ENCODE measurements around the gene COL6A2.
"Not testable (repeated sequence)": the region's sequence is repeated elsewhere in the genome, so short reads cannot be mapped to it uniquely, and the experiment has no call there.

The COL6A2 gene

DNA sequence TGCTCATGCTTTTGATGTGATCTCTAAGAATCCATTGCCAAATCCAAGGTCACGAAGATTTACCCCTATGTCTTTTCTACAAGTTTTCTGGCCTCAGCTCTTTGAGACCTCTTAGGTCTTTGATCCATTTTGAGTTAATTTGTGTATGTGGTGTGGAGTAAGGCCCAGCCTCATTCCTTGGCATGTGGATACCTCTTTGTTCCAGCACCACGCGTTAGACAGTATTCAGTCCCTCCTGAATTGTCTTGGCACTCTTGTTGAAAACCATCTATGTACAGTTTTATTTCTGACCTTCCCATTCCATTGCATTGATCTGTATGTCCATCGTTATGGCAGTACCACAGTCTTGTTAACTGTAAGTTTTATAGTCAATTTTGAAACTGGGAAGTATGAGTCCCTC is 65.5 kb downstream of the COL6A2 start:
- H3K9me3 Mint-ChIP-seq, result no peaks in the 10 kb centered on the region
- H3K4me3 Mint-ChIP-seq, result no peak overlapping the region
- no peak overlapping the region for H3K27ac Mint-ChIP-seq
- H3K36me3 Mint-ChIP-seq (ENCODE audit: low read depth), result no peaks in the 10 kb centered on the region
- DNase-seq (ENCODE audit: low spot score), result no peak
- H3K4me1 Mint-ChIP-seq (ENCODE audit: low read depth), result no peaks in the 10 kb centered on the region
- no peaks in the 10 kb centered on the region for H3K27me3 Mint-ChIP-seq (ENCODE audit: low read depth)

- H3K4me3 Mint-ChIP-seq, result no peak overlapping the region
These were observed 67.2 kb downstream of the COL6A2 start for GRCh38 chr21:46165098-46165497.

DNA sequence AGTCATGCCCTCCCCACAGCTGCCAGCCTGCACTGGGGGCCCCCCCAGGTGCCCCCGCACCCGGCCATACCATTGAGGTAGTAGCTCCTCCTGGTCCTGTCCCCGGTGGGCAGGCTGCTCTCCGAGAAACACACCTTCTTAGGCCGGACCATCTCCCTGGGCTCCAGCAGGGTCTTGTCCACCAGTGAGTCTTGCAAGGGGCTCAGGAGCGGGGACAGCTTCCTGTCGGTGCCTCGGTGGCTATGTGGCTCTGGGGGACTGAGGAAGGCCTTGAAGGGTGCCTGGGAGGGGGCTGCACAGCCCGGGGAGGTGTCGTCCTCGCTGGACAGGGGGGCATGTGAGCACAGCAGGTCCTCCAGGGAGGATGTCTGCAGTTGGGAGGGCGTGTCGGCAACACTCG is 70.3 kb downstream of the COL6A2 start:
- H3K4me3 Mint-ChIP-seq, result no peak overlapping the region
- DNase-seq (ENCODE audit: low spot score), result no peak
- H3K27ac Mint-ChIP-seq, result no peak overlapping the region
- H3K9me3 Mint-ChIP-seq, result no peaks in the 10 kb centered on the region
- peaks cover 5% of the 10 kb centered on the region for H3K4me1 Mint-ChIP-seq (ENCODE audit: low read depth)
- no peaks in the 10 kb centered on the region for H3K27me3 Mint-ChIP-seq (ENCODE audit: low read depth)
- no peaks in the 10 kb centered on the region for H3K36me3 Mint-ChIP-seq (ENCODE audit: low read depth)

More at GRCh38 chr21:46165098-46165497, 67.2 kb downstream of the COL6A2 start:
- no peaks in the 10 kb centered on the region for H3K4me1 Mint-ChIP-seq (ENCODE audit: low read depth)
- H3K9me3 Mint-ChIP-seq, result no peaks in the 10 kb centered on the region
- no peaks in the 10 kb centered on the region for H3K27me3 Mint-ChIP-seq (ENCODE audit: low read depth)
- H3K27ac Mint-ChIP-seq, result no peak overlapping the region
- no peak for DNase-seq (ENCODE audit: low spot score)
- no peaks in the 10 kb centered on the region for H3K36me3 Mint-ChIP-seq (ENCODE audit: low read depth)

- no peaks in the 10 kb centered on the region for H3K27me3 Mint-ChIP-seq (ENCODE audit: low read depth)
- no peak overlapping the region for H3K27ac Mint-ChIP-seq
- H3K4me3 Mint-ChIP-seq, result no peak overlapping the region
- H3K36me3 Mint-ChIP-seq (ENCODE audit: low read depth), result no peaks in the 10 kb centered on the region
- H3K9me3 Mint-ChIP-seq, result no peaks in the 10 kb centered on the region
- no peak for DNase-seq (ENCODE audit: low spot score)
- peaks cover 5% of the 10 kb centered on the region for H3K4me1 Mint-ChIP-seq (ENCODE audit: low read depth)
These were observed 70.9 kb downstream of the COL6A2 start for GRCh38 chr21:46168659-46169386.

- not testable (repeated sequence) for H3K4me1 Mint-ChIP-seq (ENCODE audit: low read depth); H3K36me3 Mint-ChIP-seq (ENCODE audit: low read depth); H3K27ac Mint-ChIP-seq; H3K4me3 Mint-ChIP-seq; DNase-seq (ENCODE audit: low spot score)
- Mint-ChIP-seq H3K27me3 (ENCODE audit: low read depth) (peaks cover 11% of the 10 kb centered on the region), H3K9me3 (peaks cover 14% of the 10 kb centered on the region)
These were observed 72.7 kb downstream of the COL6A2 start for GRCh38 chr21:46170436-46171193.

DNA sequence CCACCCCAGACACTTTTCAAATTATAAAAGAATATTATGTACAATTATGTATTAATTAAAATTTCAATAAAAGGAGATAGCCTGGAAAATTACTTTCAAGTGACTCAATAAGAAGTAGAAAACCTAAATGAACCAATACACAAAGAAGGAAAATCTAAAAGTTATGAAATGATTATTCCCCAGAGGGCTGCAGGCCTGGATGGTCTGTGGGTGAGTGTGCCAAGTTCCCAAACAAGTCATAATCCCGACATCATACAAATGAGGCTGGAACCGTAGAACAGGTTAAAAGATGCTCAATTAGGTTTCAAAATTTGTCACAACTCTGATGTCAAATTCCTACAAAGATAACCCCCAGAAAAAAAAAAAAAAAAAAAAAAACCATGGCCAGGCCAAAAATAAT is 73.7 kb downstream of the COL6A2 start:
- Mint-ChIP-seq H3K27me3 (ENCODE audit: low read depth) (peaks cover 17% of the 10 kb centered on the region), H3K27ac (no peak overlapping the region), H3K9me3 (peaks cover 21% of the 10 kb centered on the region), H3K4me1 (ENCODE audit: low read depth) (peaks cover 5% of the 10 kb centered on the region), H3K4me3 (no peak overlapping the region), H3K36me3 (ENCODE audit: low read depth) (peaks cover 2% of the 10 kb centered on the region)
- DNase-seq (ENCODE audit: low spot score), result no peak

DNA sequence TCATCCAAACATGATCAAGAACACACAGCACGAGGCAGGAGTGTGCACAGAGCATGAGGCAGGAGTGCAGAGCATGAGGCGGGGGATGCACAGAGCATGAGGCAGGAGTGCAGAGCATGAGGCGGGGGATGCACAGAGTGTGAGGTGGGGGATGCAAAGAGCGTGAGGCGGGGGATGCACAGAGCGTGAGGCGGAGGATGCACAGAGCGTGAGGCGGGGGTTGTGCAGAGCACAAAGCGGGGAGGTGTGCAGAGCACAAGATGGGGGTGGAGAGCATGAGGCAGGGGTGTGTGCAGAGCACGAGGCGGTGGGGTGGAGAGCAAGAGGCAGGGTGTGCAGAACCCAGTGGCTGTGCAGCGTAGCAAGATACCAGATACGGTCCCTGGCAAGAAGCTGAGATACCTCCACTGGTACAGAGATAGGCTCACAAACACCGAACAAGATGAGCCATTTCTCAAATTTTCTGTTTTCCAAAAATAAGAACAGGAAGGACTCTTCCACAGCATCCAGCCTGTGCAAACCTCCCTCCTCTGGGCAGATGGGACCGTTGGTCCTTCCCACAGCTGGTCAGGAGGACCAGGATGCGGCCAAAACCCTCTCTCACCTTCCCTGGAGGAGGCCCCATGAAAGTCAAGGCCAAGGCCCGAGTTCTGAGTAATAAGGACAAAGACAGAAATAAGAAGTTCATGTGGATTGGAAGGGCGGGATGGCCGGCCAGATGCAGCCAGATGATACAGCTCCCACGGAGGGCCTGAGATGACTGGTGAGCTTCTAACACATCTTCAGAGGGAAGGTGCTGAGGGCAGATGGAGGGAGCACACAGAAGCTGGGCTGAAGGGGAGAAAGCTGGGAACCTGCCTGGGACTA is 74.3 kb downstream of the COL6A2 start:
- H3K4me1 Mint-ChIP-seq (ENCODE audit: low read depth), result peaks cover 5% of the 10 kb centered on the region
- DNase-seq (ENCODE audit: low spot score), result no peak
- peaks cover 17% of the 10 kb centered on the region for H3K27me3 Mint-ChIP-seq (ENCODE audit: low read depth)
- peaks cover 2% of the 10 kb centered on the region for H3K36me3 Mint-ChIP-seq (ENCODE audit: low read depth)
- peaks cover 26% of the 10 kb centered on the region for H3K9me3 Mint-ChIP-seq
- no peak overlapping the region for H3K4me3 Mint-ChIP-seq
- no peak overlapping the region for H3K27ac Mint-ChIP-seq

GRCh38 chr21:46172863-46173528 is 75.1 kb downstream of the COL6A2 start:
- no peak for DNase-seq (ENCODE audit: low spot score)
- peaks cover 2% of the 10 kb centered on the region for H3K36me3 Mint-ChIP-seq (ENCODE audit: low read depth)
- no peak overlapping the region for H3K27ac Mint-ChIP-seq
- peaks cover 5% of the 10 kb centered on the region for H3K4me1 Mint-ChIP-seq (ENCODE audit: low read depth)
- H3K27me3 Mint-ChIP-seq (ENCODE audit: low read depth), result peaks cover 17% of the 10 kb centered on the region
- H3K4me3 Mint-ChIP-seq, result no peak overlapping the region
- H3K9me3 Mint-ChIP-seq, result peaks cover 26% of the 10 kb centered on the region

DNA sequence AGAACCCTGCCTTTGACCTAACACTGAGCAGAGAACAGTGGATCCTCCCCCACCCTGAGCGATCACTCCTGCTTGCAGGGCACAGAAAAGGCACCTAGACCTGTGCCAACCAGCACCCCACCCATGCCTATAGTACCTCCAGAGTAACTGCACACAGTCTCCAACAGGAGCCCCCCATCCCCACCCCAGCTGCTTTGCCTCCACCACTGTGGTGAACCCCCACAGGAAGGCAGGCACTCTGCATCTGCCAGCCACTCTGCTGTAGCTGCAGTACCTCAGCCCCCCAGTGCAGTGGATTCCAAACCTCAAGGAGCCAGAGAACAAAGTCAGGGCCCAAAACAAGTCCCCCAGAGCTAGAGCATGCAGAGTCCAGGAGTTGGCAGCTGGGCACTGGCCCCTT is 75.7 kb downstream of the COL6A2 start:
- Mint-ChIP-seq H3K27me3 (ENCODE audit: low read depth) (peaks cover 17% of the 10 kb centered on the region), H3K27ac (no peak overlapping the region), H3K4me1 (ENCODE audit: low read depth) (peaks cover 5% of the 10 kb centered on the region), H3K9me3 (peaks cover 26% of the 10 kb centered on the region), H3K36me3 (ENCODE audit: low read depth) (peaks cover 2% of the 10 kb centered on the region), H3K4me3 (no peak overlapping the region)
- DNase-seq (ENCODE audit: low spot score), result no peak

DNA sequence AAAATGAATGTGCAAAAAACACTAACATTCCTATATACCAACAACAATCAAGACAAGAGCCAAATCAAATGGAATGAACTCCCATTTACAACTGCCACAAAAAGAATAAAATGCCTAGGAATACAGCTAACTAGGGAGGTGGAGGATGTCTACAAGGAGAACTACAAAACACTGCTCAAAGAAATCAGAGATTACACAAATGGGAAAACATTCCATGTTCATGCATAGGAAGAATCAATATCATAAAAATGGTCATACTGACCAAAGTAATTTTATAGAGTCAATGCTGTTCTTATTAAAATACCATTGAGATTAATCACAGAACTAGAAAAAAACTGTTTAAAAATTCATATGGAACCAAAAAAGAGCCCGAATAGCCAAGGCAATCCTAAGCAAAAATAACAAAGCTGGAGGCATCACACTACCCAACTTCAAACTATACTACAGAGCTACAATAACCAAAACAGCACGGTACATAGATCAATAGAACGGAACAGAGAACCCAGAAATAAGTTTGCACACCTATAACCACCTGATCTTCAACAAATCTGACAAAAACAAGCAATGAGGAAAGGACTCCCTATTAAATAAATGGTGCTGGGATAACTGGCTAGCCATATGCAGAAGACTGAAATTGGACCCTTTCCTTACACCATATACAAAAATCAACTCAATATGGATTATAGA is 78.7 kb downstream of the COL6A2 start:
- H3K36me3 Mint-ChIP-seq (ENCODE audit: low read depth); H3K4me1 Mint-ChIP-seq (ENCODE audit: low read depth); H3K4me3 Mint-ChIP-seq; H3K27ac Mint-ChIP-seq; DNase-seq (ENCODE audit: low spot score): not testable (repeated sequence)
- Mint-ChIP-seq H3K9me3 (peaks cover 26% of the 10 kb centered on the region), H3K27me3 (ENCODE audit: low read depth) (peaks cover 17% of the 10 kb centered on the region)

- Mint-ChIP-seq H3K27ac (no peak overlapping the region), H3K36me3 (ENCODE audit: low read depth) (peaks cover 2% of the 10 kb centered on the region)
These were observed 81.0 kb downstream of the COL6A2 start for GRCh38 chr21:46178961-46179360.

More at GRCh38 chr21:46178961-46179360, 81.0 kb downstream of the COL6A2 start:
- Mint-ChIP-seq H3K9me3 (peaks cover 26% of the 10 kb centered on the region), H3K4me3 (no peak overlapping the region), H3K4me1 (ENCODE audit: low read depth) (no peaks in the 10 kb centered on the region), H3K27me3 (ENCODE audit: low read depth) (peaks cover 17% of the 10 kb centered on the region)
- DNase-seq (ENCODE audit: low spot score), result no peak
